ENCODE results near the gene GRPEL2.

GRPEL2 gene

DNA sequence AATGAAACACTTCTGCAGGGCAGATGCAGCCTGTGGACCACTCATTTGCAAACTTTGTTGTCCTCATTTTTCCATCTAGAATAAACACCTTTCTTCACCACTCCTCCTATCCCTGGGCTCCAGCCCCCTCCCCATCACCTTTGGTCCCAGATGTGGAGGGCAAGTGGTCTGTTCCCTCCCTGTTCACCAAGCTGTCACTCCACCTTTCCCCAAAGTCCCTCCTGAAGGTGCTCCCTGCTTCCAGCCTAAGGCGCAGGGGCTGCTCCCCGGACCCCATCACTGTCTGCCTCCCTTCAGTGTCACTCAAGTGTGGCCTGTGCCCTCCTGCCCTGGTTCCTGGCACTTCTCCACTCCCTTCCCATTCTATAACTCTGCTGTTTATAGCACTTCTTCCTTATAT is 19.4 kb downstream of the GRPEL2 start:
- TF ChIP-seq ZNF274 (IDR thresholded peaks at IDR 0.05; ENCODE audit: low read depth, low read length), result no peak
- TF ChIP-seq YY1 (IDR thresholded peaks at IDR 0.05; ENCODE audit: insufficient read depth, insufficient read length), result no peak
- no peak for TF ChIP-seq SUZ12 (IDR thresholded peaks at IDR 0.05; ENCODE audit: extremely low read depth, insufficient read depth, insufficient read length)
- DNase-seq (ENCODE audit: low read depth, low spot score), result no peak

DNA sequence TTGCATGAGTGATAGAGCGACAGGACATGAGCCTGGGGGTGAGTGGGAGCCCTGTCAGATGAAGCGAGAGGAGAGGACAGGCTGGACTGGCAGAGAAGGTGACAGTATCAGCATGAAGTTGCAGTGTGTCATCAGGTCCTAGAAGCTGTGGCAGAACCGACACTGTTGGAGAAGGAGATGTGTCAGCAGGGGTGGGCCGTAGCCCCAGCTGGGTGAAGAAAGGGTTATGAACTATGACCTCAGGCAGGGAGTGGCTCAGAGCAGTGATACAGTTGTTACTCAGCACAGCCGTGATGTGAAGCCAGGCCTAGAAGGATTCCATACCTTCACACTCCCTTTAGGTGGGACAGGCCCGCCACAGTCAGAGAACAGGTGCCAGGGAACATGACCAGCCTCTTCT is 20.1 kb downstream of the GRPEL2 start:
- DNase-seq (ENCODE audit: low read depth, low spot score), result no peak
- H3K9me3 ChIP-seq (ENCODE audit: insufficient read depth, low read length), result no peaks in the 10 kb centered on the region
- no peaks in the 10 kb centered on the region for H3K27me3 ChIP-seq (ENCODE audit: insufficient read depth, insufficient read length)
- H3K36me3 ChIP-seq (ENCODE audit: insufficient read depth, insufficient read length, low read length), result no peaks in the 10 kb centered on the region
- TF ChIP-seq SUZ12 (IDR thresholded peaks at IDR 0.05; ENCODE audit: extremely low read depth, insufficient read depth, insufficient read length), result no peak
- TF ChIP-seq ZNF274 (IDR thresholded peaks at IDR 0.05; ENCODE audit: low read depth, low read length), result no peak
- TF ChIP-seq YY1 (IDR thresholded peaks at IDR 0.05; ENCODE audit: insufficient read depth, insufficient read length), result no peak
- H3K9ac ChIP-seq (ENCODE audit: insufficient read length, low read depth), result no peak overlapping the region
- peaks cover 4% of the 10 kb centered on the region for H3K4me1 ChIP-seq (ENCODE audit: insufficient read depth, insufficient read length)
- no peak overlapping the region for H3K4me3 ChIP-seq (ENCODE audit: insufficient read length, low read depth)

More for the DNA sequence above, 19.4 kb downstream of the GRPEL2 start:
- Histone ChIP-seq H3K4me1 (ENCODE audit: insufficient read depth, insufficient read length) (peaks cover 4% of the 10 kb centered on the region), H3K9me3 (ENCODE audit: insufficient read depth, low read length) (no peaks in the 10 kb centered on the region), H3K9ac (ENCODE audit: insufficient read length, low read depth) (no peak overlapping the region), H3K4me3 (ENCODE audit: insufficient read length, low read depth) (no peak overlapping the region), H3K27me3 (ENCODE audit: insufficient read depth, insufficient read length) (no peaks in the 10 kb centered on the region), H3K36me3 (ENCODE audit: insufficient read depth, insufficient read length, low read length) (no peaks in the 10 kb centered on the region)

DNA sequence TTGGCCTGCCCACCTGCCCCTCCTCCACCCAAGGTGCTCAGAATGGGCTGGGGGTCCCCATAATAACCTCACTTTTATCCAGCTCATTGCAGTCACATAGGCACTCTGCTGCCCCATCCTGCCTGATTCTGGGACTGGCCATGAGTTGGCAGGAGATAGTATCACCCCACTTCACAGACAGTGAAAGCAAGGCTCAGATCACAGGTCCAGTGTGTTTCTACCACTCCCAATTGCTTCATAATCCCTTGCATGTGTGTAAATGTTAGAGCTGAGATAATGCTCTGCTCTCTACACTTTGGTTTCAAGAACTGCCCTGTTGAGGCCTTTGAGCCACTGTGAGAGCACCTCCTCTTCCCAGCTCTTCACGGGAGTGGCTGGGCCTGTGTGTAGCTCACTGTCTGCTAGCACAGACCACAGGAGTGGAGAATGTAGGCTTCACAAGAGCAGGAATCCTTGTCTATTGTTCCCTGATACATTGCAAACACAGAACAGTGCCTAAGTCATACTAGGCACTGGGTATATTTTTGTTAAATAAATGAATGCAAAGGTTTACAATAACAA is 20.9 kb downstream of the GRPEL2 start:
- Histone ChIP-seq H3K9ac (ENCODE audit: insufficient read length, low read depth) (no peak overlapping the region), H3K36me3 (ENCODE audit: insufficient read depth, insufficient read length, low read length) (no peaks in the 10 kb centered on the region), H3K9me3 (ENCODE audit: insufficient read depth, low read length) (no peaks in the 10 kb centered on the region), H3K4me3 (ENCODE audit: insufficient read length, low read depth) (no peak overlapping the region), H3K27me3 (ENCODE audit: insufficient read depth, insufficient read length) (no peaks in the 10 kb centered on the region), H3K4me1 (ENCODE audit: insufficient read depth, insufficient read length) (peaks cover 4% of the 10 kb centered on the region)
- TF ChIP-seq ZNF274 (IDR thresholded peaks at IDR 0.05; ENCODE audit: low read depth, low read length), result no peak
- TF ChIP-seq SUZ12 (IDR thresholded peaks at IDR 0.05; ENCODE audit: extremely low read depth, insufficient read depth, insufficient read length), result no peak
- TF ChIP-seq YY1 (IDR thresholded peaks at IDR 0.05; ENCODE audit: insufficient read depth, insufficient read length), result no peak
- no peak for DNase-seq (ENCODE audit: low read depth, low spot score)

DNA sequence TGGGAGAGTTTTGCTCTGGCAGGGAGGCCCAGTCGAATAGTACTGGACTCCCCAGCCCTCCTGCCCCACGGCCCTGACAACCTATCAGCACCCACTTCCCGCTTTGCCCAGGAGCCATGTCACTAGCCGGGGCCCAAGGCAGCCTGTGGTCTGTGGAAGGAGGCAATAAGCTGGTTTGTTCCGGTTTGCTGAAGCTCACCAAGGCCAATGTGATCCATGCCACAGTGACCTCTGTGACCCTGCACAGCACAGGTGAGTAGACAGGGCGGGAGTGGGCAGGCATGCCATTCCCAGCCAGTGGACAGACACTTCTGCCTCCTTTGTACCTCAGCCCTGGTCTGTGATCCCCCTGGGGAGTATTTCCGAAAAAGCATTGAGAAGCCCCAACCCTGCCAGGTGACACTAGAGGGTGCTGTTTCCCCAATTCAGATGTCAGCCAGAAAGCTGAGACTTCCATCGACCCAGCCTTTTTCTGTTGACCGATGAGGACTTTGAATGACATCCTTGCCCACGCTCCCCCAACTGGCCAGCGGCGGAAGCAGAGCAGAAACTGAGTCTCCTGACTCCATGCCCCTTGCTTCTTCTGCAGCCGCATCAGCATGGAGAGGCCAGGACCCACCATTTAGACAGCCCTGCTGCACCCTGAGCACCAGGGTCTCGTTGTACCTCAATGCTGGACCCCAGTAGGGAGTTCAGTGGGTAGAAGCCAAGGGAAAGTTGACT is 22.1 kb downstream of the GRPEL2 start:
- Histone ChIP-seq H3K36me3 (ENCODE audit: insufficient read depth, insufficient read length, low read length) (no peaks in the 10 kb centered on the region), H3K9ac (ENCODE audit: insufficient read length, low read depth) (no peak overlapping the region), H3K4me1 (ENCODE audit: insufficient read depth, insufficient read length) (peaks cover 6% of the 10 kb centered on the region), H3K27me3 (ENCODE audit: insufficient read depth, insufficient read length) (no peaks in the 10 kb centered on the region), H3K9me3 (ENCODE audit: insufficient read depth, low read length) (no peaks in the 10 kb centered on the region), H3K4me3 (ENCODE audit: insufficient read length, low read depth) (no peak overlapping the region)
- DNase-seq (ENCODE audit: low read depth, low spot score), result peak; percentile 72
- TF ChIP-seq YY1 (IDR thresholded peaks at IDR 0.05; ENCODE audit: insufficient read depth, insufficient read length), result no peak
- TF ChIP-seq SUZ12 (IDR thresholded peaks at IDR 0.05; ENCODE audit: extremely low read depth, insufficient read depth, insufficient read length), result no peak
- no peak for TF ChIP-seq ZNF274 (IDR thresholded peaks at IDR 0.05; ENCODE audit: low read depth, low read length)

DNA sequence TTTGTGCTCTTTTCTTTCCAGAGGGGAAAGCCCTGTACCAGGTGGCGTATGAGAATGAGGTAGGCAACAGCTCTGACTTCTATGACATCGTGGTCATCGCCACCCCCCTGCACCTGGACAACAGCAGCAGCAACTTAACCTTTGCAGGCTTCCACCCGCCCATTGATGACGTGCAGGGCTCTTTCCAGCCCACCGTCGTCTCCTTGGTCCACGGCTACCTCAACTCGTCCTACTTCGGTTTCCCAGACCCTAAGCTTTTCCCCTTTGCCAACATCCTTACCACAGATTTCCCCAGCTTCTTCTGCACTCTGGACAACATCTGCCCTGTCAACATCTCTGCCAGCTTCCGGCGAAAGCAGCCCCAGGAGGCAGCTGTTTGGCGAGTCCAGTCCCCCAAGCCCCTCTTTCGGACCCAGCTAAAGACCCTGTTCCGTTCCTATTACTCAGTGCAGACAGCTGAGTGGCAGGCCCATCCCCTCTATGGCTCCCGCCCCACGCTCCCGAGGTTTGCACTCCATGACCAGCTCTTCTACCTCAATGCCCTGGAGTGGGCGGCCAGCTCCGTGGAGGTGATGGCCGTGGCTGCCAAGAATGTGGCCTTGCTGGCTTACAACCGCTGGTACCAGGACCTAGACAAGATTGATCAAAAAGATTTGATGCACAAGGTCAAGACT is 22.8 kb downstream of the GRPEL2 start:
- Histone ChIP-seq H3K9me3 (ENCODE audit: insufficient read depth, low read length) (no peaks in the 10 kb centered on the region), H3K27me3 (ENCODE audit: insufficient read depth, insufficient read length) (no peaks in the 10 kb centered on the region), H3K36me3 (ENCODE audit: insufficient read depth, insufficient read length, low read length) (no peaks in the 10 kb centered on the region), H3K9ac (ENCODE audit: insufficient read length, low read depth) (no peak overlapping the region), H3K4me1 (ENCODE audit: insufficient read depth, insufficient read length) (peaks cover 6% of the 10 kb centered on the region), H3K4me3 (ENCODE audit: insufficient read length, low read depth) (no peak overlapping the region)
- TF ChIP-seq ZNF274 (IDR thresholded peaks at IDR 0.05; ENCODE audit: low read depth, low read length) (no peak), YY1 (IDR thresholded peaks at IDR 0.05; ENCODE audit: insufficient read depth, insufficient read length) (no peak), SUZ12 (IDR thresholded peaks at IDR 0.05; ENCODE audit: extremely low read depth, insufficient read depth, insufficient read length) (no peak)
- DNase-seq (ENCODE audit: low read depth, low spot score), result no peak

DNA sequence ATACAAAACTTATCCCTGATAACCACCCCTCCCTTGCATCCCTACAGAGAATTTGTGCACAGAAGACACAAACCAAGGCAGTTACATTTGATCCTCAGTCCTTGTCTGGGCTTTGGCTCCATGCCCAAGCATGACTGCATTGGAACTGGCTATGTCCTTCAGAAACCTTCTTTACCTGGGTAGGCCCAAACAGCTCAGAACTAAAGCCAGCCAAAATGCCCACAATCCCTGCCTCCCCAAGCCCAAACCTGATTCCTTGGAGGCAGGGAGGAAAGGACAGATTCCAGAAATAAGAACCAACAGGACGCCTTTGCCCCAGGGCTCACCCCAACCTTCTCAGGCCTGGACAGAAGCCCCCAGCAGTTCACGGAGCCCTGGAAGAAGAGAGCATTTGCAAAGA is 25.6 kb downstream of the GRPEL2 start:
- no peak overlapping the region for H3K9ac ChIP-seq (ENCODE audit: insufficient read length, low read depth)
- no peaks in the 10 kb centered on the region for H3K9me3 ChIP-seq (ENCODE audit: insufficient read depth, low read length)
- no peaks in the 10 kb centered on the region for H3K36me3 ChIP-seq (ENCODE audit: insufficient read depth, insufficient read length, low read length)
- no peak for DNase-seq (ENCODE audit: low read depth, low spot score)
- no peak for TF ChIP-seq SUZ12 (IDR thresholded peaks at IDR 0.05; ENCODE audit: extremely low read depth, insufficient read depth, insufficient read length)
- TF ChIP-seq ZNF274 (IDR thresholded peaks at IDR 0.05; ENCODE audit: low read depth, low read length), result no peak
- no peak for TF ChIP-seq YY1 (IDR thresholded peaks at IDR 0.05; ENCODE audit: insufficient read depth, insufficient read length)
- H3K4me1 ChIP-seq (ENCODE audit: insufficient read depth, insufficient read length), result peaks cover 6% of the 10 kb centered on the region
- no peak overlapping the region for H3K4me3 ChIP-seq (ENCODE audit: insufficient read length, low read depth)
- no peaks in the 10 kb centered on the region for H3K27me3 ChIP-seq (ENCODE audit: insufficient read depth, insufficient read length)

DNA sequence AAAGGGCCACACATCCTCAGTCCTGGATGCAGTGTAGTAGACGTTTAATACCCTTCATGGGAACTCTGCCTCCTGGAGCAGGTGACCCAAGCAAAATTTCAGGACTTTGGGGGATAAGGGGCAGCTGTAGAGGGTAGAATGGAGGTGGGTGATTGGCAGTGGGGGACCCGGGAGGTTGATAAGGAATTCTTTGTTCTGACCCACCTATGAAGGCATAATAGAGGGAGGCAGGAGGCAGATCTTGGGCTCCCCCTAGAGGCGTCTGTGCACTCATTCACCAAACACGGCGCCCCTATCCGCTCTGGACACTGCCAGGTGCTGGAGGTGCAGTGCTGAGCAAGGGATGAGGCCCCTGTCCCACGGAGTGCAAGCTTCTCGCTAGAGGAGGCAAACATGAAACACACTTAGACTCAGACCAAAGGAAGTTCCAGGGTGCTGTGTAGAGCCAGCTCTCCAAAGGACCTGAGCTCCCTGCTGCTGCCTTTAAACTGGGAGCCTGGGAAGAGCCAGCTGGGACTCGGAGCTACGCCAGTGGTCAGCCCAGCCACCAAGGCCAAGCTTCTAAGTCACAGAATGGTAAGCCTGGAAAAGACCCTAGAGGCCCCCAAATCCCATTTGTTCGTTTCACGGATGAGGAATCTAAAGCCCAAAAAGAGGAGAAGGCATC is 26.1 kb downstream of the GRPEL2 start:
- peak; percentile 42 for DNase-seq (ENCODE audit: low read depth, low spot score)
- no peak overlapping the region for H3K9ac ChIP-seq (ENCODE audit: insufficient read length, low read depth)
- H3K9me3 ChIP-seq (ENCODE audit: insufficient read depth, low read length), result no peaks in the 10 kb centered on the region
- TF ChIP-seq ZNF274 (IDR thresholded peaks at IDR 0.05; ENCODE audit: low read depth, low read length) (no peak), SUZ12 (IDR thresholded peaks at IDR 0.05; ENCODE audit: extremely low read depth, insufficient read depth, insufficient read length) (no peak), YY1 (IDR thresholded peaks at IDR 0.05; ENCODE audit: insufficient read depth, insufficient read length) (no peak)
- H3K4me1 ChIP-seq (ENCODE audit: insufficient read depth, insufficient read length), result peaks cover 6% of the 10 kb centered on the region
- H3K4me3 ChIP-seq (ENCODE audit: insufficient read length, low read depth), result no peak overlapping the region
- no peaks in the 10 kb centered on the region for H3K36me3 ChIP-seq (ENCODE audit: insufficient read depth, insufficient read length, low read length)
- H3K27me3 ChIP-seq (ENCODE audit: insufficient read depth, insufficient read length), result no peaks in the 10 kb centered on the region
